Stomach smooth muscle (tissue), 2 donors: ENCODE data around the gene FAM177A1.
"Not testable (repeated sequence)": the region's sequence is repeated elsewhere in the genome, so short reads cannot be mapped to it uniquely, and the experiment has no call there.

Experiments used
- H3K27ac ChIP-seq: one replicate; pipeline ENCODE4 v1.7.0; 2013; ENCODE audit warnings: mild to moderate bottlenecking, low read length, inconsistent platforms
- H3K27me3 ChIP-seq, 2 donors: one replicate each; pipeline ENCODE4 v1.7.0; 2013; ENCODE audit warnings: low read length in 2 of 2; ENCODE audit not compliant: insufficient read depth in 2 of 2, control insufficient read depth in 1 of 2
- H3K36me3 ChIP-seq, 2 donors: one replicate each; pipeline ENCODE4 v1.7.0; 2013; ENCODE audit warnings: low read length in 2 of 2; ENCODE audit not compliant: control insufficient read depth in 2 of 2, insufficient read depth in 2 of 2
- H3K4me1 ChIP-seq: one replicate; pipeline ENCODE4 v1.7.0; 2013; ENCODE audit warnings: low read length; ENCODE audit not compliant: control insufficient read depth, insufficient read depth
- H3K4me3 ChIP-seq, 2 donors: one replicate each; pipeline ENCODE4 v1.7.0; 2013; ENCODE audit warnings: low read length in 2 of 2
- H3K9ac ChIP-seq, 2 donors: one replicate each; pipeline ENCODE4 v1.7.0; 2013; ENCODE audit warnings: low read length in 2 of 2, mild to moderate bottlenecking in 1 of 2
- H3K9me3 ChIP-seq, 2 donors: one replicate each; pipeline ENCODE4 v1.7.0; 2013; ENCODE audit warnings: low read length in 2 of 2; ENCODE audit not compliant: control insufficient read depth in 2 of 2
- donor health status: healthy.
- donor health status: Pancreatic carcinoma.

FAM177A1 gene

GRCh38 chr14:35061113-35061791, 15.2 kb downstream of the FAM177A1 start:
- H3K36me3 ChIP-seq, H3K27me3 ChIP-seq, H3K9ac ChIP-seq, H3K9me3 ChIP-seq, H3K4me3 ChIP-seq, H3K4me1 ChIP-seq, H3K27ac ChIP-seq: not testable (repeated sequence)

GRCh38 chr14:35065731-35066130, 19.7 kb downstream of the FAM177A1 start:
- H3K4me3 ChIP-seq, H3K4me1 ChIP-seq, H3K27ac ChIP-seq, H3K9me3 ChIP-seq, H3K9ac ChIP-seq, H3K27me3 ChIP-seq: not testable (repeated sequence)
- H3K36me3 ChIP-seq = peaks cover 7 to 11% of the 10 kb centered on the region in 2 donors

GRCh38 chr14:35068238-35069012, 22.4 kb downstream of the FAM177A1 start:
- Histone ChIP-seq H3K36me3 (peaks cover 7 to 16% of the 10 kb centered on the region in 2 donors), H3K27ac (no peak overlapping the region), H3K9me3 (no peaks in the 10 kb centered on the region), H3K9ac (no peak overlapping the region), H3K4me1 (no peaks in the 10 kb centered on the region), H3K27me3 (no peaks in the 10 kb centered on the region), H3K4me3 (no peak overlapping the region)

GRCh38 chr14:35072226-35072625, 26.2 kb downstream of the FAM177A1 start:
- Histone ChIP-seq H3K9ac (no peak overlapping the region), H3K9me3 (no peaks in the 10 kb centered on the region), H3K27ac (no peak overlapping the region), H3K27me3 (no peaks in the 10 kb centered on the region), H3K36me3 (peaks cover 7 to 26% of the 10 kb centered on the region in 2 donors), H3K4me1 (no peaks in the 10 kb centered on the region), H3K4me3 (no peak overlapping the region)

- Histone ChIP-seq H3K9ac (no peak overlapping the region), H3K4me1 (no peaks in the 10 kb centered on the region), H3K27ac (no peak overlapping the region), H3K9me3 (no peaks in the 10 kb centered on the region), H3K36me3 (peaks cover 7 to 20% of the 10 kb centered on the region in 2 donors), H3K27me3 (no peaks in the 10 kb centered on the region), H3K4me3 (no peak overlapping the region)
Observed at GRCh38 chr14:35073486-35073885, 27.4 kb downstream of the FAM177A1 start.

- H3K4me3 ChIP-seq = no peak overlapping the region
- H3K9ac ChIP-seq = no peak overlapping the region
Observed at GRCh38 chr14:35078082-35078481, 32.0 kb downstream of the FAM177A1 start.

GRCh38 chr14:35079742-35080141, 33.7 kb downstream of the FAM177A1 start:
- Histone ChIP-seq H3K4me3 (no peak overlapping the region), H3K36me3 (peaks cover 14 to 31% of the 10 kb centered on the region in 2 donors), H3K27me3 (no peaks in the 10 kb centered on the region), H3K4me1 (no peaks in the 10 kb centered on the region), H3K9me3 (no peaks in the 10 kb centered on the region), H3K9ac (no peak overlapping the region), H3K27ac (no peak overlapping the region)

More at GRCh38 chr14:35078082-35078481, 32.0 kb downstream of the FAM177A1 start:
- no peaks in the 10 kb centered on the region for H3K4me1 ChIP-seq
- no peaks in the 10 kb centered on the region for H3K9me3 ChIP-seq
- H3K27ac ChIP-seq = no peak overlapping the region
- peaks cover 14 to 32% of the 10 kb centered on the region in 2 donors for H3K36me3 ChIP-seq
- no peaks in the 10 kb centered on the region for H3K27me3 ChIP-seq

- no peaks in the 10 kb centered on the region for H3K27me3 ChIP-seq
- H3K36me3 ChIP-seq = peaks cover 18 to 36% of the 10 kb centered on the region in 2 donors
- H3K4me1 ChIP-seq = no peaks in the 10 kb centered on the region
- no peak overlapping the region for H3K9ac ChIP-seq
- H3K4me3 ChIP-seq = no peak overlapping the region
- no peaks in the 10 kb centered on the region for H3K9me3 ChIP-seq
- H3K27ac ChIP-seq = no peak overlapping the region
Observed at GRCh38 chr14:35083530-35084150, 37.6 kb downstream of the FAM177A1 start.

GRCh38 chr14:35085441-35085840, 39.4 kb downstream of the FAM177A1 start:
- Histone ChIP-seq H3K27me3 (no peaks in the 10 kb centered on the region), H3K9ac (no peak overlapping the region), H3K36me3 (peaks cover 19 to 23% of the 10 kb centered on the region in 2 donors), H3K4me1 (no peaks in the 10 kb centered on the region), H3K27ac (no peak overlapping the region), H3K9me3 (no peaks in the 10 kb centered on the region), H3K4me3 (no peak overlapping the region)

GRCh38 chr14:35088514-35088913, 42.4 kb downstream of the FAM177A1 start:
- peaks cover 16 to 22% of the 10 kb centered on the region in 2 donors for H3K36me3 ChIP-seq
- no peaks in the 10 kb centered on the region for H3K9me3 ChIP-seq
- no peak overlapping the region for H3K27ac ChIP-seq
- no peak overlapping the region for H3K9ac ChIP-seq
- no peaks in the 10 kb centered on the region for H3K4me1 ChIP-seq
- H3K27me3 ChIP-seq = no peaks in the 10 kb centered on the region
- no peak overlapping the region for H3K4me3 ChIP-seq
